ENCODE results near the gene ITSN1. TPM values are rescaled to one million over a fixed set of nuclear protein-coding genes. Genes with fewer than 3 reads are reported as not detected.

ITSN1 gene
- total and polyA plus RNA-seq, 2 of the 13 experiments (the other 11 are each of a cell fraction or from before 2014, with no cell fraction given) = 26.1 to 33.8 TPM

DNA sequence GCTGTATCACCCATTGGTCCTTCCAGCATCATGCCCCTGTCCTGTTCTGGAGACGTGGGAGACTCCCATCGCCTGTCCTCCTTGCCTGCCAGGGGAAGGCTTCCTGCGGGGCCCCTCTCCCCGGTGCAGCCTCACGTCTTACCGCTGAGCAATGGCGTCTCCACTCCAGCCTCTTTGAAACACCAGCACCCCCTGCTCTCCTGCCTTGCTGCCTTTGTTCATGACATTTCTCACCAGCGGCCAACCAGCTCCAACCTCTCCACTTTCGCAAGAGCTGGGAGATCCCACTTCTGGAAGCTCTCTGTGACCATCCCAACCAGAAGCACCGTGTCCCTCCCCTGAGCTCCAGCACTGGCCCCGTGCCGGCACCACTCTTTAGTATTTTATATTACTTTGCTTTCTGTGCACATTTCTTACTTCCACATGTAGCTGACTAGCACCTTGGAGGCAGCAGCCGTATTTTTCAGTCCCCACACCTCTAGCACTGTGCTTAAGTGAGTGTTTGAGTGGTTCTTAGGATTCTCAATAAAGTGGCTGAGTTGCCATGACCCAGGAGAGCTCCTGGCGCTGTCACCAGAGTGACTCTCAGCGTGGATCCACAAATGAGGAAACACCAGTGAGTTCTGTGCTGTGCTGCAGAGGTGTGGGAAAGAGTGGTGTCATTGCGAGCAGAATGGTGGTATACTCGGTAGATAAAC, 189.8 kb downstream of the ITSN1 start:
- Histone ChIP-seq H3K4me3 (replicated peaks in 1 of 3; ENCODE audit: insufficient read depth in 1 of 3, low read depth in 2 of 3, low read length in 3 of 3) (no peak overlapping the region), H3K4me1 (ENCODE audit: insufficient read depth, low read length) (no peaks in the 10 kb centered on the region), H3K4me2 (ENCODE audit: low read depth, low read length) (no peak overlapping the region), H3K79me2 (ENCODE audit: insufficient read depth, low read length) (no peaks in the 10 kb centered on the region), H3K27ac (ENCODE audit: extremely low read length, insufficient read depth, low read length) (no peak overlapping the region), H3K36me3 (replicated peaks in 1 of 2; ENCODE audit: control insufficient read depth in 1 of 2, insufficient read depth in 2 of 2, low read length in 2 of 2) (peaks cover 2 to 20% of the 10 kb centered on the region in 2 experiments; a peak in 2 of 5 replicates), H3K9ac (ENCODE audit: insufficient read depth, low read depth, low read length) (no peak overlapping the region), H4K20me1 (ENCODE audit: insufficient read depth, low read length) (no peaks in the 10 kb centered on the region), H3K27me3 (ENCODE audit: control insufficient read depth in 1 of 2, insufficient read depth in 2 of 2, low read length in 2 of 2) (no peaks in the 10 kb centered on the region), H3K9me3 (ENCODE audit: low read length) (no peaks in the 10 kb centered on the region), H2AFZ (ENCODE audit: low read length) (no peak overlapping the region)
- in situ Hi-C loops (cut with HindIII; ENCODE audit: extremely low pct_ligation_motif_present, low pct_unique_long_range_greater_than_20kb) (no loop called here), intact Hi-C loops (cut with micrococcal nuclease; ENCODE audit: unreplicated experiment) (no loop called here)
- CTCF ChIA-PET (ENCODE audit: low intra/inter-chr PET ratio, low total read pairs) = no interaction called here
- no TSS peak for BruUV-seq (replicated peaks)
- no peak for ATAC-seq
- no peak for DNase-seq (ENCODE audit: low spot score)
- FAIRE-seq = no peak
- POLR2A ChIA-PET = no interaction called here
- WGBS (ENCODE audit: low lambda C conversion rate) = 97% methylated on average over 17 of the region's 17 CpGs
- TF ChIP-seq SETDB1 (CRISPR knock-in tag; IDR thresholded peaks at IDR 0.05; ENCODE audit: borderline replicate concordance) (no peak), ZNF749 (CRISPR knock-in tag; IDR thresholded peaks at IDR 0.05; ENCODE audit: borderline replicate concordance) (no peak), ZNF570 (CRISPR knock-in tag; IDR thresholded peaks at IDR 0.05; ENCODE audit: borderline replicate concordance) (no peak), ZNF101 (CRISPR knock-in tag; IDR thresholded peaks at IDR 0.05; ENCODE audit: borderline replicate concordance, low read depth) (no peak), TOE1 (CRISPR knock-in tag; IDR thresholded peaks at IDR 0.05) (no peak), MED13 (CRISPR knock-in tag; IDR thresholded peaks at IDR 0.05) (no peak), BRD4 (CRISPR knock-in tag; IDR thresholded peaks at IDR 0.05) (no peak), MLX (CRISPR knock-in tag; IDR thresholded peaks at IDR 0.05) (no peak), FOXC1 (CRISPR knock-in tag; IDR thresholded peaks at IDR 0.05; ENCODE audit: borderline replicate concordance) (no peak)
- TF ChIP-seq, protein P1, sequence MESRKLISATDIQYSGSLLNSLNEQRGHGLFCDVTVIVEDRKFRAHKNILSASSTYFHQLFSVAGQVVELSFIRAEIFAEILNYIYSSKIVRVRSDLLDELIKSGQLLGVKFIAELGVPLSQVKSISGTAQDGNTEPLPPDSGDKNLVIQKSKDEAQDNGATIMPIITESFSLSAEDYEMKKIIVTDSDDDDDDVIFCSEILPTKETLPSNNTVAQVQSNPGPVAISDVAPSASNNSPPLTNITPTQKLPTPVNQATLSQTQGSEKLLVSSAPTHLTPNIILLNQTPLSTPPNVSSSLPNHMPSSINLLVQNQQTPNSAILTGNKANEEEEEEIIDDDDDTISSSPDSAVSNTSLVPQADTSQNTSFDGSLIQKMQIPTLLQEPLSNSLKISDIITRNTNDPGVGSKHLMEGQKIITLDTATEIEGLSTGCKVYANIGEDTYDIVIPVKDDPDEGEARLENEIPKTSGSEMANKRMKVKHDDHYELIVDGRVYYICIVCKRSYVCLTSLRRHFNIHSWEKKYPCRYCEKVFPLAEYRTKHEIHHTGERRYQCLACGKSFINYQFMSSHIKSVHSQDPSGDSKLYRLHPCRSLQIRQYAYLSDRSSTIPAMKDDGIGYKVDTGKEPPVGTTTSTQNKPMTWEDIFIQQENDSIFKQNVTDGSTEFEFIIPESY (CRISPR knock-in tag; IDR thresholded peaks at IDR 0.05) = no peak
